Superior temporal gyrus (tissue), 1 donor: ENCODE data around the gene FNDC4.
A peak's percentile ranks its signal among the peaks of the same experiment; 100 is the strongest.
"Not testable (repeated sequence)": the region's sequence is repeated elsewhere in the genome, so short reads cannot be mapped to it uniquely, and the experiment has no call there.

Experiments
- DNase-seq: peaks from one replicate; pipeline ENCODE4 v3.0.0-alpha.2; 2016; ENCODE audit errors: extremely low spot score

FNDC4 gene

GRCh38 chr2:27494944-27495554, at the start of gene FNDC4:
FNDC4 (minus strand) TSS chr2:27495200; CDS start chr2:27494679, 521 bp downstream.
- no peak for DNase-seq

- no peak for DNase-seq
Measured at GRCh38 chr2:27544143-27544821, 49.3 kb upstream of the FNDC4 start.

DNA sequence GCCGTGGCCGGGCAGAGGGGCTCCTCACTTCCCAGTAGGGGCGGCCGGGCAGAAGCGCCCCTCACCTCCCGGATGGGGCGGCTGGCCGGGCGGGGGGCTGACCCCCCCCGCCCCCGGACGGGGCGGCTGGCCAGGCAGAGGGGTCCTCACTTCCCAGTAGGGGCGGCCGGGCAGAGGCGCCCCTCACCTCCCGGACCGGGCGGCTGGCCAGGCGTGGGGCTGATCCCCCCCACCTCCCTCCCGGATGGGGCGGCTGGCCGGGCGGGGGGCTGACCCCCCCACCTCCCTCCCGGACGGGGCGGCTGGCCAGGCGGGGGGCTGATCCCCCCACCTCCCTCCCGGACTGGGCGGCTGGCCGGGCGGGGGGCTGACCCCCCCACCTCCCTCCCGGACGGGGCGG, 44.6 kb upstream of the FNDC4 start:
- not testable (repeated sequence) for DNase-seq

GRCh38 chr2:27538839-27539450, 43.9 kb upstream of the FNDC4 start:
- DNase-seq = not testable (repeated sequence)

- DNase-seq = no peak
Measured at GRCh38 chr2:27537287-27537686, 42.3 kb upstream of the FNDC4 start.

DNA sequence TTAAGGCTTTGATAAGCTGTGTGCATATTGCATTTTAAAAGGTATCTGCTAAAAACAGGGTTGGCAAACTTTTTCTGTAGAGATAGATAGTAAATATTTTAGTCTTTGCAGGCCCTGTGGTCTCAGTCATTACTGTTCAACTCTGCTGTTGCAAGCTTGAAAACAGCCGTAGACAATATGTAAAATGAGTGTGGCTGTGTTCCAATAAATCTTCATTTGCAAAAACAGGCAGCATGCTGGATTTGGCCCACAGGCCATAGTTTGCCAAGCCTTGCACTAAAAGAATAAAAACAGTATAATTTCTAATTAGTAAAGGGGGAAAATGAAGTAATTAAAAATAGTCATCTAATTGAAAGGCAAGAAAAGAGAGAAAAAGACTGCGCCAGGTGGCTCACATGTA, 37.0 kb upstream of the FNDC4 start:
- DNase-seq = no peak

GRCh38 chr2:27527182-27527581, 32.2 kb upstream of the FNDC4 start:
- no peak for DNase-seq

DNA sequence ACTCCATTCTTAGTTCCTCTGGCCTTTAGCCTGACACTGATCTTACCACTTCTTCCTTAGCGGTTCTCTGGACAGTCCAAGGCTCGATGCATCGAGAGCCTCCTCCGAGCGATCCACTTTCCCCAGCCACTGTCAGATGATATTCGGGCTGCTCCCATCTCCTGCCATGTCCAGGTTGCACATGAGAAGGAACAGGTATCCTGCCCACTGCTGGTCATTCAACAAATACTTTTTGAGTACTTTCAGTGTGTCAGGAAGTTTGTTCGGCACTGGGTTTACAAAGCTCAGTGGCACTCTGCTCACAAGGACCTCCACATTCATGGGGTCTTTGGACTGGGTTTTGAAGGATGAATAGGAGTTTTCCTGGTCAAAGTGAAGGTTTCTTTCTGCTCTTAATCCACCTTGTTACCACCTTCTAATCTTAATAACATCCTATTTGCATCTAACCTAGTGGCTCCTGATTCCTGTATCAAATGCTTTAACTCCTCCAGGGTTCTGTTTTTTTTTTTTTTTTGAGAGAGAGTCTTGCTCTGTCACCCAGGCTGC, 27.5 kb upstream of the FNDC4 start:
- DNase-seq = no peak

DNA sequence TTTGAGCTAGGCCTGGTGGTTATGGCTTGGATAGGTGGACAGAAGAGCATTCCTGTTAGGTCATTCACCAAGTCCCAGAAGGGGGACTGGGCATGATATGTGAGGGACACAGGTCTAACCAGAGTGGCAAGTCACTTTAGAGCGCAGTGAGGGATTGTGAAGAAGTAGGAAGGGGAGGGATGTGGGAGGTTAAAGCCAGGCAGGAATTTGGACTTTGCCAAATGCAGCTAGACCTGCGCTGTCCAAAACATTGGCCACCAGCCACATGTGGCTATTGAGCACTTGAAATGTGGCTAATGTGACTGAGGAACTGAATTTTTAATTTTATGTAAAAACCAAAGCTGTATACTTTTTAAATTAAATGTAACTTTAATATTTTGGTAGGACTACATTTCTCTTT, 25.3 kb upstream of the FNDC4 start:
- no peak for DNase-seq

- no peak for DNase-seq
Measured at GRCh38 chr2:27518782-27519113, 23.7 kb upstream of the FNDC4 start.

GRCh38 chr2:27518113-27518781, 23.2 kb upstream of the FNDC4 start:
- DNase-seq = no peak

DNA sequence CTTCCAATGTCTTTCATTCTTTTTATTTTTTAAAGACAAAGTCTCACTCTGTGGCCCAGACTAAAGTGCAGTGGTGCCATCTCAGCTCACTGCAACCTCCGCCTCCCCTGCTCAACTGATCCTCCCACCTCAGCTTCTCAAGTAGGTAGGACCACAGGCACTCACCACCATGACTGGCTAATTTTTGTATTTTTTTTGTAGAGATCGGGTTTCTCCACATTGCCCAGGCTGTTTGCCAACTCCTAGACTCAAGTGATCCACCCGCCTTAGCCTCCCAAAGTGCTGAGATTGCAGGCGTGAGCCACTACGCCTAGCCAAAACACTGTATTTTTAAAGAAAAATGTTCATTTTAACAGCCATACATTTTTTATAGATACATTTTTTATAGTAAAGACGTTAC, 14.3 kb upstream of the FNDC4 start:
- no peak for DNase-seq

- no peak for DNase-seq
Measured at GRCh38 chr2:27507293-27507692, 12.3 kb upstream of the FNDC4 start.

- DNase-seq = no peak
Measured at GRCh38 chr2:27506587-27506986, 11.6 kb upstream of the FNDC4 start.

- DNase-seq = peak; percentile 48
Measured at GRCh38 chr2:27502142-27502541, 7.1 kb upstream of the FNDC4 start.

DNA sequence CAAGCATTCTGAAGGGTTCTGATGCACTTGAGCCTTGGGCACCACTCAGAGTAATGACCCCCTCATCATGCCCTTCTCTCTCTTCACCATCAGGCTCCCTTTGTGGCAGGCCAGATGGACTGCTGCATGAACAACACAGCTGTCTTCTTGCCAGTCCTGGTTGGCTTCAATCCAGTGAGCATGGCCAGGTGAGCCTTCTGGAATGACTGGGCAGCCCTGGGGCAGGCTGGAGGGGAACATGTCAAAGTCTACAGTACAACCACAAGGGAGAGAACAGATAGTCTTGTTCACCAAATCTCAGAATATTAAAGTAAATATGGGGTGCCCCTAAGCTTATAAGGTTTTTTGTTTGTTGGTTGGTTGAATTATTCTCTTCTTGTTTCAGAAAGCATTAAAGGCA, 6.0 kb upstream of the FNDC4 start:
- DNase-seq = no peak

DNA sequence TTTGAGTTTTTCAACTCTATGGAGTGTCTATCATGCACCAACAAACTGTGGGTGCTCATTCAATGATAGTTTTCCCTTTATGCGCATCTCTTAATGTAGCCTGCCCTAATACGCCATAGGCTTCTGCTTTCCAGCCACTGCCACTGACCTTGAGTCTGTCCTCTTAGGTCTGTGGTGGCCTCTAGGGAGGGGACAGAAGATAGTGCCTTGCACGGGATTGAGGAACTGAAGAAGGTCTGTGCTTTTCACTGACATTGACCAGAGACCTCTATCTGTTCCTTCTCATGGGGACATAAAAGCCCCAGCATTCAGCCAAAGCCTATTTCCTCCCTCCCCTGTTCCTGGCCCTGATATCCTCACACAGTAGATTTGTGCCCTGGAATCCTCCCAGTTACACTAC, 4.0 kb upstream of the FNDC4 start:
- DNase-seq = no peak

GRCh38 chr2:27497288-27497627, 2.3 kb upstream of the FNDC4 start:
- no peak for DNase-seq

GRCh38 chr2:27496357-27497287, 1.6 kb upstream of the FNDC4 start, which contains the start of gene GCKR:
GCKR (plus strand) TSS chr2:27496839; CDS start chr2:27496905, 66 bp downstream.
- DNase-seq = no peak

DNA sequence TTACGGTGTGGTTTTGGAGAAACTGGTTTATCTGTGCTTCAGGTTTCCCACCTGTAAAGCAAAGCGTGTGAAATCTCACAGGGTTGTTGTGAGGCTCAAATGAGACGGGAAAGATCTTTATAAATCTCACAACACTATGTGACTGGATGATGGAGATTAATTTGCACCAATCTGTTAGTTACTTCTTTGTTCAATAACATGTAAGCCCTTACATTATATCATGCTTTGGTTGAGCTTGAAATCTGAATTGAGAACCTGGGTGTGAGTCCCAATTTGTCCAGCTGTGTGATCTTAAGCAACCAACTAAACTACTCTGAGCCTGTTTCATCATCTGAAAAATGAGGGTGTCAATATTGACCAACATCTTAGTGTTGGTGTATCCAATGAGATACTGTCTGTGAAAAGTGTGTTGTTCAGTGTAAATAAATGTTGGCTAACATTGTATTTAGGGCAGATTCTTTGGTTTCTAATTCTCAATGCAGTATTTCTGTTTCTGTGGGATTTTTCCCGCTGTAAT, 898 bp upstream of the FNDC4 start:
- DNase-seq = no peak

DNA sequence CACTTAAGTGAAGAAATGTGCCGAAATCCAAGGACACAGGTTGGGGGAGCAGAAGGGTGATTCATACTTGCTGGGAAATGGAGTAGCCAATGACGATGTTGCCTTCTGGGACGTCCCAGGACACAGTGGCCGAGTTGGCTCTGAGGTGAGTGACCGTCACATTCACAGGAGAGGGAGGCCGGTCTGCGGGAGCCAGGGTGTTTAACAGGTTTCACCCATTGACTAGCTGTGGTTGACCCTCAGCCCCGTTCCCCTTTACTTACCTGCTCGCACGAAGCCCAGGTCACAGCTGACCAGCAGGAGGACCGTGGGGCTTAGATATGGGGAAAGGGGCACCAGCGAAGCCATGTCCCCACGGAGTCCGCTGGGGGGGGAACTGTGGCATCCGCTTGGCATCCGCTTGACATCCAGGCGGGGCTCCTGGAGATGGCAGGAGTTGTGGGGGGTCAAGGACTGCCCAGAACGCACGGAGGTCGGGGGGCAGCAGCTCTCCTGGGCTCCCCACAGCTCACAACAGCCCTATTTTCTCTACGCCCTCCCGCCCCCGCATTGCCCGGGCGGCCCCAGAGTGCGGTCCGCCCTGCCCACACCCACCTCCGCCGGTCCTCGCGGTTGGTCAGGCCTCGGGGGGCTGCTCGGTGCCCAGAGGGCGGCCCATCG, 586 bp downstream of the FNDC4 start:
- DNase-seq = no peak
